Measurements from ENCODE around the gene PPP6R2. TPM values are rescaled to one million over a fixed set of nuclear protein-coding genes. Genes with fewer than 3 reads are reported as not detected.

Gene PPP6R2
- total and polyA plus RNA-seq, 8 donors: 21.1 to 70.4 (median 25.1) TPM

- Histone ChIP-seq H3K36me3 (peaks cover 0 to 40% (median 24%) of the 10 kb centered on the region in 3 donors), H3K9me3 (no peaks in the 10 kb centered on the region), H3K27ac (no peak overlapping the region), H3K27me3 (no peaks in the 10 kb centered on the region), H3K4me3 (no peak overlapping the region), H3K4me1 (no peaks in the 10 kb centered on the region)
- DNase-seq: no peak
- no peak for ATAC-seq
- intact Hi-C loops (cut with DNase I): no loop called here
- no peak for FAIRE-seq
- WGBS, 2 donors: 95% methylated on average over 27 of the region's 27 CpGs
- no peak for TF ChIP-seq CTCF (IDR thresholded peaks at IDR 0.05)
Measured at GRCh38 chr22:50454556-50455075, 111.5 kb downstream of the PPP6R2 start.

GRCh38 chr22:50455201-50455600 lies 112.1 kb downstream of the PPP6R2 start:
- no peak for FAIRE-seq
- Histone ChIP-seq H3K27ac (no peak overlapping the region), H3K4me1 (no peaks in the 10 kb centered on the region), H3K36me3 (peaks cover under 1 to 46% (median 29%) of the 10 kb centered on the region in 3 donors), H3K4me3 (no peak overlapping the region), H3K27me3 (no peaks in the 10 kb centered on the region), H3K9me3 (no peaks in the 10 kb centered on the region)
- 97% methylated on average over 18 of the region's 18 CpGs for WGBS, 2 donors
- no peak for DNase-seq
- intact Hi-C loops (cut with DNase I): no loop called here
- no peak for ATAC-seq
- TF ChIP-seq CTCF (IDR thresholded peaks at IDR 0.05): no peak

- peaks cover 3 to 54% (median 35%) of the 10 kb centered on the region in 3 donors for H3K36me3 ChIP-seq
- FAIRE-seq (no peak), DNase-seq (no peak), ATAC-seq (no peak)
- H3K4me3 ChIP-seq: no peak overlapping the region
- H3K27ac ChIP-seq: no peak overlapping the region
- WGBS, 2 donors: 97% methylated on average over 10 to 11 of the region's 11 CpGs
- no peaks in the 10 kb centered on the region for H3K27me3 ChIP-seq
- no peaks in the 10 kb centered on the region for H3K9me3 ChIP-seq
- intact Hi-C loops (cut with DNase I): no loop called here
- H3K4me1 ChIP-seq: no peaks in the 10 kb centered on the region
- TF ChIP-seq CTCF (IDR thresholded peaks at IDR 0.05): no peak
Measured at GRCh38 chr22:50456026-50456425, 112.9 kb downstream of the PPP6R2 start.

GRCh38 chr22:50456466-50457234 lies 113.5 kb downstream of the PPP6R2 start:
- peak in 1 of 4 donors; percentile 5 for TF ChIP-seq CTCF (IDR thresholded peaks at IDR 0.05)
- ATAC-seq: peak in 2 of 4 donors; percentile 15
- Histone ChIP-seq H3K4me1 (no peaks in the 10 kb centered on the region), H3K27me3 (no peaks in the 10 kb centered on the region), H3K4me3 (no peak overlapping the region), H3K27ac (no peak overlapping the region), H3K36me3 (peaks cover 3 to 60% (median 41%) of the 10 kb centered on the region in 3 donors), H3K9me3 (no peaks in the 10 kb centered on the region)
- no peak for DNase-seq
- intact Hi-C loops (cut with DNase I): no loop called here
- no peak for FAIRE-seq
- 88 to 89% methylated on average over 33 to 34 of the region's 34 CpGs for WGBS, 2 donors

- Histone ChIP-seq H3K4me3 (no peak overlapping the region), H3K27ac (no peak overlapping the region), H3K4me1 (no peaks in the 10 kb centered on the region), H3K9me3 (no peaks in the 10 kb centered on the region), H3K36me3 (peaks cover 3 to 78% (median 58%) of the 10 kb centered on the region in 3 donors), H3K27me3 (no peaks in the 10 kb centered on the region)
- no peak for DNase-seq
- intact Hi-C loops (cut with DNase I): no loop called here
- FAIRE-seq: no peak
- ATAC-seq: no peak
- 89 to 93% methylated on average over 22 of the region's 22 CpGs for WGBS, 2 donors
- TF ChIP-seq CTCF (IDR thresholded peaks at IDR 0.05): no peak
Measured at GRCh38 chr22:50459016-50459415, 115.9 kb downstream of the PPP6R2 start.

Data from pancreas (tissue), 10 donors.